GM15510 (cell line): Measurements from ENCODE around the gene PLSCR2.

Source experiments
- POLR2A ChIP-seq: IDR thresholded peaks from 3 replicates; pipeline ENCODE4 v1.6.1; 2011; ENCODE audit warnings: borderline replicate concordance; ENCODE audit not compliant: insufficient read length; ENCODE audit errors: extremely low read depth

PLSCR2 gene

GRCh38 chr3:146465693-146466465, 3.5 kb downstream of the PLSCR2 start:
- no peak for TF ChIP-seq POLR2A

DNA sequence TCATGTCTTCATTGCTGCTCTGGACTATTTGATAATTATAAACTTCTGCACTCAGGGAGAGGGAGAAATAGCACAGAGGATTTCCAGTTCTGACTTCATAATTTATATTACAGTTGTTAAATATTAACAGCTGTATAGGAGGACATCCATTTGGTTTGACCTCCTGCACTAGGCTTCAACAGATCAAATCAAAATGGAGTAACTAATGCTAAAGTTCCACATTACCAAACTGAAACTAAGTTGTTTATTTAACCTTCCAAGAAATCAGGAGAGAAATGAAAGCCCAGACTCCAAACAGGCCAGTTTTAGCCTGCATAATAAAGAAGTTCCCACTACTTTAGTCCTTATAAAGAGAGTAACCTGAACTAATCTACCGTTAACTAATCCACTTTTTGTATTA, 4.6 kb downstream of the PLSCR2 start:
- no peak for TF ChIP-seq POLR2A

- no peak for TF ChIP-seq POLR2A
These were observed 5.3 kb downstream of the PLSCR2 start for GRCh38 chr3:146464005-146464595.

- TF ChIP-seq POLR2A: no peak
These were observed 14.6 kb downstream of the PLSCR2 start for GRCh38 chr3:146454796-146455195.

GRCh38 chr3:146449613-146450012, 19.7 kb downstream of the PLSCR2 start:
- no peak for TF ChIP-seq POLR2A

GRCh38 chr3:146449076-146449475, 20.3 kb downstream of the PLSCR2 start:
- TF ChIP-seq POLR2A: no peak

DNA sequence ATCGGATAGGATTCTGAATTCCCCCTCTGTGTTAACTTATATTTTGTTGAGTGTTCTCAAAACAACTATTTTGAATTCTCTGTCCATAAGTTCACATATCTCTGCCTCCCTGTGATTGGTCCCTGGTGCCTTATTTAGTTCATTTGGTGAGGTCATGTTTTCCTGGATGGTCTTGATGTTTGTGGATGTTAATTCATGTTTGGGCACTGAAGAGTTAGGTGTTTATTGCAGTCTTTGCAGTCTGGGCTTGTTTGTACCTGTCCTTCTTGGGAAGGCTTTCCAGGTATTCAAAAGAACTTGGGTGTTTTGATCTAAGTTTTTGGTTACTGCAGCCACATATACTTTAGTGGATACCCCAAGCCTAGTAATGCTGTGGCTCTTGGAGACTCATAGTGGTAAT, 23.3 kb downstream of the PLSCR2 start:
- TF ChIP-seq POLR2A: no peak

- TF ChIP-seq POLR2A: no peak
These were observed 37.3 kb downstream of the PLSCR2 start for GRCh38 chr3:146432066-146432465.

DNA sequence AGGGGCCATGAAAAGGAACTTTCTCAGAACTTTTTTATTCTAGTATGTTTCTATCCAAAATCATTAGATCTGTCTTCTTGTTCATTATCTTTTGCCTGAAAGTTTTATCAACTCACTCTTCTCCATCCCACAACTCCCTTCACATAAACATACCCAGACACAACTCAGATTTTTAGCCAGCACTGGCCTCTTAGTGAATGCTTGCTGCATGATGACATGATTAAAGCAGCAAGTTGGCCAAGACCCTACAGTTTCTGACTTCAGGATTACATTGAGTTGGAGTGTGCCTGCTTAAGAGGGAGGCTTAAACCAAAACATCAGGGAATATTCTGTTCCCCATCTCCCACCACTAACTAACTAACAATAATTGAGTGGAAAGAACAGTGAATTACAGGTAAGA, 38.1 kb downstream of the PLSCR2 start:
- TF ChIP-seq POLR2A: no peak

DNA sequence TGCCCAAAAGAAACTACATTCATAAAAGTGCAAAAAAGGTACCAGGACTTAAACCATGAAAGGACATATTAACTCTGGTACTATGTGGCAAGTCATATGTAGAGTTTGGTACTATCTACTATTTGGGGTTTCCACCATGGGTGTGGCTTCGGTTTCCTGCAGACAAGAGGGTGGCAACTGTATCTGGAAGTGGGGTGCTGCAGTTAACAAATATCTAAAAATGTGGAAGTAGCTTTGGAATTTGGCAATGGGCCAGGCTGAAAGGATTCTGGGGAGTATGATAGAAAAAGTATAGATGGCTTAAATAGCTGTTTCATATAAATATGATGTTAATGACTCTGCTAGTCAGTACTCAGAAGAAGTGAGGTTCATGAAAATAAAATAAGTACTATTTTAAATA, 44.0 kb downstream of the PLSCR2 start:
- no peak for TF ChIP-seq POLR2A

- no peak for TF ChIP-seq POLR2A
These were observed 47.3 kb downstream of the PLSCR2 start for GRCh38 chr3:146421819-146422759.

GRCh38 chr3:146416366-146416765, 53.0 kb downstream of the PLSCR2 start:
- TF ChIP-seq POLR2A: no peak

DNA sequence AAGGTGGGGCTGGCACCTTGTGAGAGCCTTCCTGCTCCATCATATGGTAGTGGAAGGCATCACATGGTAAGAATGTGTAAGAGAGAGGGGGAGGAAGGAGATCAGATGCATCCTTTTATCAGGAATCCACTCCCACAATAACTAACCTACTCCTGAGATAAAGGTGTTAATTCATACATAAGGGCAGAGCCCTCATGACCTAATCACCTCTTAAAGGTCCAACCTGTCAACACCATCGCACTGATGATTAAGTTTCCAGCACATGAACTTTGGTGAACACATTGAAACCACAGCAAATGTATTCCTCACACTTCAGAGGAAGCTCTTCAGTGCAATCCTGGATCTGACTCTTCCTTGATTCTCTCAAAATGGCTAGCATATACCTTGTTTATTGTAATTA, 55.4 kb downstream of the PLSCR2 start:
- no peak for TF ChIP-seq POLR2A

DNA sequence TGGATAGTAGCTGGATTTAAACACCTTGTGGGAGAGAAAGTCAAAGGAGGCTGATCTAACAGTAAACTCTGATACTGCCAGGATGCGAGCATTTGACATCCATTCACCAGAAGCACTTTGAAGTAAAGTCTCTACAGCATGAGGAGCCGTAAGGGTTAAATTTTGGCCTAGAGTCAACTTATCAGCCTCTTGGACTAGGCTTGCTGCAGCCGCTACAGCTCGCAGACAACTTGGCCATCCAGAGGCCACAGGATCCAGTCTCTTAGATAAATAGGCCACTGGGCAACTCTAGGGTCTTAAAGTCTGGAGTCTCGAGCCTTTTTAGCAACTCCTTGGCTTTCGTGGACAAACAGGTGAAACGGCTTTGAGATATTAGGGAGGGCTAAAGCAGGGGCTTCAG, 61.4 kb downstream of the PLSCR2 start:
- no peak for TF ChIP-seq POLR2A

- TF ChIP-seq POLR2A: no peak
These were observed 64.9 kb downstream of the PLSCR2 start for GRCh38 chr3:146404436-146404835.
